Measurements from ENCODE around the gene LRRC4.

DNA sequence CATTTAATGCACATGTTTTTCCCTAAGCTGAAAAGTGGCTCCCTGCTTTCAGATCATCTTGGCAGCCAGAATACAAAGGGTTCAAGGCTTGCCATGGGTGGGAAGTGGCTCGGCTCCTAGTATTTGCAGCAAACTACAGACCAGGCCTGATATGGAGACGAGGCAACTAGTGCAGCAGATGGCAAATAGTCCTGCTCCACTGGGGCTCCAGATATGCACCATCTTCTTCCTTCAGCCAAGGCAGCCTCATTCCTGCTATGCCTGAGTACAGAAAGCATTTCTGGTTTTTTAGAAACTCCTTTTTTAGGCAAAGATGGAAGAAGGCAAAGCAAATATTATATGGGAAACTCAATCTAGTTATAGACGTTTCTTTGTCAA lies 23.9 kb downstream of the LRRC4 start:
- TF ChIP-seq, protein P1, sequence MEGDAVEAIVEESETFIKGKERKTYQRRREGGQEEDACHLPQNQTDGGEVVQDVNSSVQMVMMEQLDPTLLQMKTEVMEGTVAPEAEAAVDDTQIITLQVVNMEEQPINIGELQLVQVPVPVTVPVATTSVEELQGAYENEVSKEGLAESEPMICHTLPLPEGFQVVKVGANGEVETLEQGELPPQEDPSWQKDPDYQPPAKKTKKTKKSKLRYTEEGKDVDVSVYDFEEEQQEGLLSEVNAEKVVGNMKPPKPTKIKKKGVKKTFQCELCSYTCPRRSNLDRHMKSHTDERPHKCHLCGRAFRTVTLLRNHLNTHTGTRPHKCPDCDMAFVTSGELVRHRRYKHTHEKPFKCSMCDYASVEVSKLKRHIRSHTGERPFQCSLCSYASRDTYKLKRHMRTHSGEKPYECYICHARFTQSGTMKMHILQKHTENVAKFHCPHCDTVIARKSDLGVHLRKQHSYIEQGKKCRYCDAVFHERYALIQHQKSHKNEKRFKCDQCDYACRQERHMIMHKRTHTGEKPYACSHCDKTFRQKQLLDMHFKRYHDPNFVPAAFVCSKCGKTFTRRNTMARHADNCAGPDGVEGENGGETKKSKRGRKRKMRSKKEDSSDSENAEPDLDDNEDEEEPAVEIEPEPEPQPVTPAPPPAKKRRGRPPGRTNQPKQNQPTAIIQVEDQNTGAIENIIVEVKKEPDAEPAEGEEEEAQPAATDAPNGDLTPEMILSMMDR (IDR thresholded peaks at IDR 0.05), result no peak
- no peak for TF ChIP-seq POLR2A (IDR thresholded peaks at IDR 0.05)
